Peyer's patch (tissue), 4 donors: ENCODE data around the gene TUB. TPM values are rescaled to one million over a fixed set of nuclear protein-coding genes. Genes with fewer than 3 reads are reported as not detected.

Experiments used
- DNase-seq, 3 donors: peaks; one replicate each; pipeline ENCODE4 v3.0.0-alpha.2; 2017 to 2019
- H3K27ac ChIP-seq, 4 donors: fragments of 200-600 bp; sonication (generic); one replicate each; pipeline ENCODE4 v1.5.1; 2016 to 2019
- H3K27me3 ChIP-seq, 2 donors: fragments of 200-600 bp; sonication (generic); one replicate each; pipeline ENCODE4 v1.5.1; 2019
- H3K36me3 ChIP-seq, 3 donors: fragments of 200-600 bp; sonication (generic); one replicate each; pipeline ENCODE4 v1.5.1; 2016 to 2019
- H3K4me1 ChIP-seq, 4 donors: fragments of 200-600 bp; sonication (generic); one replicate each; pipeline ENCODE4 v1.5.1; 2016 to 2019
- H3K4me3 ChIP-seq, 4 donors: fragments of 200-600 bp; sonication (generic); 1 replicate in 3 of 4; 2 replicates in 1 of 4; pipeline ENCODE4 v1.5.1; 2016 to 2019; ENCODE audit warnings: mild to moderate bottlenecking in 1 of 4
- H3K9me3 ChIP-seq, 4 donors: fragments of 200-600 bp; sonication (generic); one replicate each; pipeline ENCODE4 v1.5.1; 2016 to 2019; ENCODE audit warnings: mild to moderate bottlenecking in 1 of 4
- CTCF ChIP-seq, 6 experiments: fragments of 450-650 bp in 4 of 6; fragments of 200-600 bp in 2 of 6; sonication (generic) in 1 of 6; IDR thresholded peaks; one replicate each; pipeline ENCODE4 v1.5.1; 2017 to 2019; ENCODE audit warnings: antibody characterized with exemption in 6 of 6, mild to moderate bottlenecking in 3 of 6, moderate library complexity in 1 of 6
- POLR2A ChIP-seq, 2 donors: fragments of 450-650 bp; IDR thresholded peaks; one replicate each; pipeline ENCODE4 v1.5.1; 2017; ENCODE audit warnings: antibody characterized with exemption in 2 of 2, mild to moderate bottlenecking in 2 of 2, moderate library complexity in 2 of 2
- total RNA-seq, 4 donors: library from RNA; depleted of rRNA; stranded (reverse); fragments of >200 nt; gene quantifications; one replicate each; pipeline ENCODE4 v1.1.0, GENCODE V29; 2016

Gene TUB
- total RNA-seq, 4 donors from 2014 or later = 0.18 to 11.6 (median 2.4) TPM

DNA sequence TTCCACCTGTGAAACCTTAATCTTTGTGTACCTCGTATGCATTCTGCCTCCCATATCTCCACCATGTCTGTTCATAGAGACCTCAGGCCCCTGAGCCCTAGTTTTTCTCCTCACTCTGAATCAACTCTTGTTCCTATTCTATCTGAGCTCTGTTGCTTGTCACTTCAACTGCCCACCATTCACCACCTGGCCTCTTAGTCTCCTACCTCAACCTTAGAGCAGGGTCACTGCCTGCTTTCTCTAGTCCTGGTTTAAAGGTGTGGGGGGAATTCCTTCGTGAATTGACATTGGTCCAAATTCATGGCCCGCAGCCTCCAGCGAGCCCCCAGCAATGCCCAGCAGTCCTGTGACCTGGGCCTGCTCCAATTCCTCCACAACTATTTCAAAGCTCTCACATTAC is 39.4 kb upstream of the TUB start:
- Histone ChIP-seq H3K4me1 (no peaks in the 10 kb centered on the region), H3K27me3 (no peaks in the 10 kb centered on the region), H3K9me3 (no peaks in the 10 kb centered on the region), H3K36me3 (no peaks in the 10 kb centered on the region), H3K27ac (no peak overlapping the region), H3K4me3 (no peak overlapping the region)
- no peak for DNase-seq
- no peak for TF ChIP-seq CTCF (IDR thresholded peaks at IDR 0.05)

DNA sequence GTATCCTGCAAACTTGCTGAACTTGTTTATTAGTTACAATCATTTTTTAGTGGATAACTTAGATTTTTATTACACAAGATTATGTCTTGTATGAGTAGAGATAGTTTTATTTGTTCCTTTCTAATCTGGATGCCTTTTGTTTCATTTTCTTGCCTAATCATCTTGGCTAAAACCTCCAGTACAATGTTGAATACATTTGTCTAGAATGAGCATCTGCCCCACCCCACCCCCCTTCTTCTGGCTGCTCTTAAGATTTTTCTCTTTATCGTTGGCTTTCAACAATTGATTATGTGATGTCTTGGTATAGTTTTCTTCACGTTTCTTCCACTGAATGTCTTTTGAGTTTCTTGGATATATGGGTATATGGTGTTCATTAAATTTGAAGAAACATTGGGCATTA is 37.3 kb upstream of the TUB start:
- Histone ChIP-seq H3K4me3 (no peak overlapping the region), H3K27me3 (no peaks in the 10 kb centered on the region), H3K36me3 (no peaks in the 10 kb centered on the region), H3K9me3 (no peaks in the 10 kb centered on the region), H3K4me1 (no peaks in the 10 kb centered on the region), H3K27ac (no peak overlapping the region)
- DNase-seq = no peak
- TF ChIP-seq POLR2A (IDR thresholded peaks at IDR 0.05) (no peak), CTCF (IDR thresholded peaks at IDR 0.05) (no peak)

DNA sequence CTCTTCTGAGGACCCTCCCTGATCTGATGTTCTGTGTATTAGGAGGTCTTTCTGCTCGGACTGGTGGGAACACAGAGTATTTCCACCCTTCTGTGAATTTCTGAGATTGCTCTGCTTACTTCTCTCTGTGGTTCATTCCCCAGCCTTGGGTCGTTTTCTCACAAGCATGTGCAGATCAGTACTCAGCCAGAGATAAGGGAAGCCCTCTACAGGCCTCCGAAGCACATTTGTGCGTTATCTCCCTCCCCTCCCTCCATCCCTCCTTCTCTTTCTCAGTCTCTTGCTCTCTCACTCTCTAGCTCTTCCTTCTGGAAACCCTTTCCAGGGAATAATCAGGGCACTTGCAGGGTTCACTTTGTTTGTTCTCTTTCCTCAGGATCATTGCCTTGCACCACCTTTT is 35.2 kb upstream of the TUB start:
- no peak for DNase-seq
- Histone ChIP-seq H3K4me3 (no peak overlapping the region), H3K27me3 (no peaks in the 10 kb centered on the region), H3K36me3 (no peaks in the 10 kb centered on the region), H3K27ac (no peak overlapping the region), H3K4me1 (no peaks in the 10 kb centered on the region), H3K9me3 (no peaks in the 10 kb centered on the region)
- TF ChIP-seq CTCF (IDR thresholded peaks at IDR 0.05) (no peak), POLR2A (IDR thresholded peaks at IDR 0.05) (no peak)

DNA sequence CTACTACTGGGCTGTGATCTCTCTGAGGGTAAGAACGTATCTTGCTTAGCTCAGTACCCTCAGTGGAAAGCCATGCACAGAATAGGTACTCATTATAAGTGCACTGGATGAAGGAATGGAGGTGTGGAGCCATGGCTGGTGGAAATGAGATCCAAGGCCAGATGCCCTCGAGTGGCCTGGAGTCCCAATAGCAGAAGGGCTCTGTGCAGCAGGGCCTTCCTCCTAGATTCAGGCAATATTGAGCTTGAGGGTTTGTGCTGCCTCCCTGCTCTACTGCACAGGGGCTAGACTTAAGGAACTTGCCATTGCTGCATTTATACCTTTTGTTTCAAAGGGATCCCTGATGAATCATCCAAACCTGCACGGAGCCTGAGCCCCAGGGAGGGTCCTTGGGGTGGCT is 33.6 kb upstream of the TUB start:
- no peaks in the 10 kb centered on the region for H3K36me3 ChIP-seq
- no peaks in the 10 kb centered on the region for H3K9me3 ChIP-seq
- H3K27ac ChIP-seq = no peak overlapping the region
- TF ChIP-seq POLR2A (IDR thresholded peaks at IDR 0.05) = no peak
- no peak for TF ChIP-seq CTCF (IDR thresholded peaks at IDR 0.05)
- peak in 1 of 3 donors; percentile 14 for DNase-seq
- no peaks in the 10 kb centered on the region for H3K4me1 ChIP-seq
- no peak overlapping the region for H3K4me3 ChIP-seq
- no peaks in the 10 kb centered on the region for H3K27me3 ChIP-seq

- no peak overlapping the region for H3K4me3 ChIP-seq
- H3K27ac ChIP-seq = no peak overlapping the region
- no peak for DNase-seq
- no peaks in the 10 kb centered on the region for H3K27me3 ChIP-seq
- H3K9me3 ChIP-seq = no peaks in the 10 kb centered on the region
- TF ChIP-seq CTCF (IDR thresholded peaks at IDR 0.05) (no peak), POLR2A (IDR thresholded peaks at IDR 0.05) (no peak)
- H3K36me3 ChIP-seq = no peaks in the 10 kb centered on the region
- no peaks in the 10 kb centered on the region for H3K4me1 ChIP-seq
These were observed 31.9 kb upstream of the TUB start for GRCh38 chr11:8049084-8049483.

DNA sequence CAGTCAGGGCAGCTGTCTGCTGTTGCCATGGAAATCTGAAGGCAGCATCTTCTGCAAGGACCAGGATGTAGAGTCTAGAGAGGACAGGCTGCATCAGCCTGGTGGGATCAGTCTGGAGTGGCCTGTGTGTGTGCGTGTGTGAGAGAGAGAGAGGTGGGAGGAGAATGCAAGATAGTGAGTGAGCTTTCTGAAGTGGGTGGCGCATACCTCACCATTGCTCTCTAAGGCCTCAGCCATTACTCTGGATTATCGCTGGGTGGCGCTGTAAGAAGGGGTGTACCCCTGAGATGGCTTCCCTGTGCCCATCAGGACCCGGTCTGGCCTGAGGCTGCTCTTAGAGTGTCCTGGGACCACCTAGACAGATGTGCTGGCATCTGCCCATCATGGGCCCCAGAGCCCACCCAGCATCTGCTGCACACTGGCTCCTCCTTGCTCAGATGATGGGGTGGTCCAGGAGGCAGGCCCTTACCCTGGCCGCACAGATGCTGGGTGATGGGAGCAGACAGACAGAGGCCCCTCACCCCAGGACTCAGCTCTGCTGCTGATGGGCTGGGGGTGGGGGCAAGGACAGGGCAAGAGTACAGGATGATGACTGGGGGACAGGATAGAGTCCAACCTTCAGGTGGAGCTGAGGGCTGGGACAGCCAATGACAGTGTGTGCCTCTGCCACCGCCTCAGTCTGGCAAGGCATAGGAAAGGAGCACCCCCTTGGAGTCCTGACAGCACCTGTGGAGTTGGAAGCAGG is 25.7 kb upstream of the TUB start:
- Histone ChIP-seq H3K4me3 (no peak overlapping the region), H3K4me1 (no peaks in the 10 kb centered on the region), H3K9me3 (no peaks in the 10 kb centered on the region), H3K27ac (no peak overlapping the region), H3K36me3 (no peaks in the 10 kb centered on the region), H3K27me3 (no peaks in the 10 kb centered on the region)
- TF ChIP-seq POLR2A (IDR thresholded peaks at IDR 0.05) (no peak), CTCF (IDR thresholded peaks at IDR 0.05) (no peak)
- DNase-seq = no peak
